ENCODE results near the gene FAM13A.
"Not testable (repeated sequence)": the region's sequence is repeated elsewhere in the genome, so short reads cannot be mapped to it uniquely, and the experiment has no call there.

Gene FAM13A

DNA sequence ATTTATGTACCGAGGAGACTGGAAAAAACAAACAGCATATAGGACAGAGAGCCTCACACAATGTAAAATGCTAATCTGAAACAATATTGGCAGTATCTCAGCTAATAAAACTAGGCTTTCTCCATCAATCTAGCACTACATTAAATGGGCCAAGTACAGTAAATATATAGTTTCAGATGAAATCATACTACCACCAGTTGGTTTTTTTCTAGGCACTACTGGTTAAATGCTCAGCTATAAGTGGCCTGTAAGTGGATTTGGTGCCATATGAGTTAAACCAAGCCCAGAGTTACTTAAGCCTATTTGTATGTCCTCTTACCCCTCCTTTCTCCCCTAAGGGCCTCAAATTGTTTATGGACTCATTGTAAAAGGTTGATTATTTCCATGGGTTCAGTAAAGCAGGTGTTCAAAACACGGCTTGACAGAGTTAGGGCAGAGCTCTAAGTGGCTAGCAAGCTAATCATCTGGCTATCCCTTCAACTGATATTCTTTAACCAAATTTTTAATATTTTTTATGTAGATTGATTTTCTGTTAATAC is 57.5 kb downstream of the FAM13A start:
- no peak for DNase-seq (ENCODE audit: low read depth in 2 of 2)

- DNase-seq (ENCODE audit: low read depth in 2 of 2), result no peak
Observed at GRCh38 chr4:88998891-88999290, 58.1 kb downstream of the FAM13A start.

GRCh38 chr4:88998001-88998400 is 59.0 kb downstream of the FAM13A start:
- DNase-seq (ENCODE audit: low read depth in 2 of 2), result no peak

- DNase-seq (ENCODE audit: low read depth in 2 of 2), result no peak
Observed at GRCh38 chr4:88995874-88996273, 61.1 kb downstream of the FAM13A start.

- not testable (repeated sequence) for DNase-seq (ENCODE audit: low read depth in 2 of 2)
Observed at GRCh38 chr4:88995257-88995656, 61.7 kb downstream of the FAM13A start.

DNA sequence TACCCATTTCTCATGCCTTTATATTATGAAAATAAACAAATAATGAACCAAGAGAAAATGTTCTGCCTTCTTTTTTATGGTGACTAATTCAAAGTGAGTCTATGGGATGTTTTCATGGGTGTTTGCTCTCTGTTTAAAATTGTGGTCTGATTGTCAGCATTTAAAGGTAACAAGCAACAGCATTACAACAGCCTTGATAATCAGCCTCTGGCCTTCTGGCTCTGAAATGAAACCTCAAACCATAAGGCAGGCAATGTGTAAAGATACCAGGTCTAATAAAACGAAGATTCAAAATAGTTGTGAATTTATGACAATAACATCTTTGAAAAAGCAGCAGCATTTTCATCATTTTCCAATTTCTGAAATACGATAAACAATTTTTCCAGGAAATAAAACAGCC is 63.7 kb downstream of the FAM13A start:
- no peak for DNase-seq (ENCODE audit: low read depth in 2 of 2)

GRCh38 chr4:88991746-88992145 is 65.2 kb downstream of the FAM13A start:
- no peak for DNase-seq (ENCODE audit: low read depth in 2 of 2)

- no peak for DNase-seq (ENCODE audit: low read depth in 2 of 2)
Observed at GRCh38 chr4:88989990-88990389, 67.0 kb downstream of the FAM13A start.

GRCh38 chr4:88985088-88985773 is 71.8 kb downstream of the FAM13A start:
- DNase-seq (ENCODE audit: low read depth in 2 of 2), result no peak

GRCh38 chr4:88982757-88983156 is 74.2 kb downstream of the FAM13A start:
- no peak for DNase-seq (ENCODE audit: low read depth in 2 of 2)

- DNase-seq (ENCODE audit: low read depth in 2 of 2), result no peak
Observed at GRCh38 chr4:88981993-88982392, 75.0 kb downstream of the FAM13A start.

DNA sequence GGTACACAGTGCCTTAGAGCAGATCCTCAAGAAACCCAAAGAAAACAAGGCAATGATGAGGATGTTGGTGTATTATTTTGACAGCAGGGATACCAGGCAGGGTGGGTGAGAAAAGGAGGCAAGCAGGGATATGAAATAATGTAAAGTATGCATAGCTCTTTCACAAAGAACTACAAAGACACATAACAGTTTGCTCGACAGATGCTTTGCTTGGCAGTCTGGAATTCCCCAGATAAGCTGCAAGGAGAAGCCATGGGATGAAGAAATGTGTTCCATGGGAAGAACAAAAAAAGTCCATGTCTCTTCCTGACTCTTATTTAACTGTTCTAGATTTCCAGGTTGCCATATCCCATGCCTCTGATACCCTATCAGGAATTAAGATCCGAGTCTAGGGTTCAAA is 75.4 kb downstream of the FAM13A start:
- no peak for DNase-seq (ENCODE audit: low read depth in 2 of 2)

GRCh38 chr4:88979276-88979675 is 77.7 kb downstream of the FAM13A start:
- DNase-seq (ENCODE audit: low read depth in 2 of 2), result no peak

- no peak for DNase-seq (ENCODE audit: low read depth in 2 of 2)
Observed at GRCh38 chr4:88976775-88977035, 80.3 kb downstream of the FAM13A start.

- DNase-seq (ENCODE audit: low read depth in 2 of 2), result no peak
Observed at GRCh38 chr4:88975958-88976774, 80.8 kb downstream of the FAM13A start.

DNA sequence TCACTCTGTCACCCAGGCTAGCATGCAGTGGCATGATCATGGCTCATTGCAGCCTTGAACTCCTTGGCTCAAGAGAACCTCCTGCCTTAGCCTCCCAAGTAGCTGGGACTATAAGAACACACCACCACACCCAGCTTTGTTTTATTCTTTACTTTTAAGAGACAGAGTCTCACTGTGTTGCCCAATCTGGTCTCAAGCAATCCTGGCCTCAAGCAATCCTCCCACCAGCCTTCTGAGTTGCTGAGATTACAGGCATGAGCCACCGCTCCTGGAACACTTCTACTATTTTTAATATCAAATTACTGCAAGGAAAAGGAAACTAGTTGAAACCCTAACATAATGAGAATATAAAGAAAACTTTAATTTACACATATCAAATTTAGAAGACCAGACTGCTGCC is 85.4 kb downstream of the FAM13A start:
- DNase-seq (ENCODE audit: low read depth in 2 of 2), result no peak

- DNase-seq (ENCODE audit: low read depth in 2 of 2), result no peak
Observed at GRCh38 chr4:88969746-88970145, 87.2 kb downstream of the FAM13A start.

DNA sequence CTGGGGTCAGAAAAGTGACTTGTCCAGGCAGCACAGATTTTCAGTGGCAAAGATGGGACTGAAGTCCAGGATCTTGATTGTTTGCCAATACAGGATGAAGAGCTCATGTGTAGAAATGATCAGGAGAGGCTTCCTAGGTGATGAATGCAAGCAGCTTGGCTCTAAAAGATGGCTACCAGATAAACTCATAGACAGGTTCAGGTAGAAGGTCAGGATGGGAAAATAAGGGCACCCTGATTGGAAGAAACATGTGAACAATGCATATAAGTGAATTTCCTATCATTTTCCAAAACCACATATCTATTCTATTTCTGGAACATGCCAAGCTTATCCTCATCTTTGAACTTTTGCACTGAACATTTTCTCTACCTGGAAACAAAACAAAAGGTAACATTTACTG is 87.7 kb downstream of the FAM13A start:
- DNase-seq (ENCODE audit: low read depth in 2 of 2), result no peak

- no peak for DNase-seq (ENCODE audit: low read depth in 2 of 2)
Observed at GRCh38 chr4:88967883-88968331, 89.1 kb downstream of the FAM13A start.

DNA sequence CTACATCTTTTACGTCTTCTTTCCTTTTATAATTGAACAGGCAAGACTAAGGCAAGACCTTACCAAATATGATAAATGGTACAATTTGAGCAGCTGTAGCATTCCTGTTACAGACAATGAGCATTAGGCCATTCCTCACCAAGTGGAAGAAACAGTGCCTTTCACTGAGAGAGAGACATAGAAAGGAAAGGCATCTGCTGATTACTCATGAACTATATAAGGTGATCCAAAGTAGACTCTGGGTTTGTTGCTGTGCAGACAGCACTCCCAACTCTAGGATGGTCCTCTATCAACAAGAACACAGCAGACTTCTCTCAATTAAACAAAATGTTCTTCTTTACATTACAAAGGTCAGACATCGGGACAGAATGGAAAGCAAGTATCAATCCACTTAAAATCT is 91.9 kb downstream of the FAM13A start:
- DNase-seq (ENCODE audit: low read depth in 2 of 2), result no peak

DNA sequence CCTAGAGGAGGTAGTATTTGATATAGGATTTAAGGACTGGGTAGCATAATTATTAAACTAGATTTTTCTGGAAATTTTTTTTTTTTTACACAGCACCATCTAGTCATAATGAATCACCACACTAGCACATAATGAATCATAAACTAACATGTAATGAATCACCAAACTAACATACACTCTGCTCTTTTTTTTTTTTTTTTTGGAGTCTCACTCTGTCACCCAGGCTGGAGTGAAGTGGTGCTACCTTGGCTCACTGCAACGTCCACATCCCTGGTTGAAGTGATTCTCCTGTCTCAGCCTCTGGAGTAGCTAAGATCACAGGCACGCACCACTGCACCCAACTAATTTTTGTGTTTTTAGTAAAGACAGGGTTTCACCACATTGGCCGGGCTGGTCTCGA is 92.5 kb downstream of the FAM13A start:
- DNase-seq (ENCODE audit: low read depth in 2 of 2), result no peak

DNA sequence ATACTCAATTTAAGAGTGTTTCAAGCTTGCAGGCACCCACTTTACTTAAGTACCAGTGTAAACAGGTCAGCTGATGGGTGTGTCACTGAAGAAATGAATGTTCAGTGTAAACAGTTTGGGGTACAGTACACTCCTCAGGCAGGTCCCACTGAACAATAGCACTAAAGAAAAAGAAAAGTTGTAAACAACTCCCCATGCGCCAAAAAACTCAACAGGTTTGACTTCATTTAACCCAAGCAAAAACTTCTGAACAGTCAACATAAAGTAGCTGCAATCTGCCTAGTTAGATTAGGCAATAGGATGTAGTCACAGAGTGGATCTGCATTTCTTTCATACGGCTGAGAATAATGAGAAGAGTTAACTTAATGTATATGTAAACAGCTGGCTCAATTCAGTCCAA is 93.2 kb downstream of the FAM13A start:
- no peak for DNase-seq (ENCODE audit: low read depth in 2 of 2)

GRCh38 chr4:88962396-88962795 is 94.6 kb downstream of the FAM13A start:
- no peak for DNase-seq (ENCODE audit: low read depth in 2 of 2)

Data from stimulated activated CD8-positive, alpha-beta memory T cell treated with anti-CD3 and anti-CD28 coated beads, Interleukin-15, amount 100 ng/mL, for 48 hours (primary cell).